K562 (cell line): ENCODE results near the gene CHD1L. TPM values are rescaled to one million over a fixed set of nuclear protein-coding genes. Genes with fewer than 3 reads are reported as not detected.

Experiments
- ATAC-seq: fragments of 200-7000 bp; cut with Tn5 transposase; 3 replicates; pipeline ENCODE4 v1.9.1; 2020; ENCODE audit warnings: moderate library complexity
- BruUV-seq: library from RNA; stranded (reverse); fragments of 400-500 nt; replicated peaks from 2 replicates; lab custom pipeline; 2021; lab: Mats Ljungman, UMichigan
- CTCF ChIA-PET: fragments of 300-600 bp; formaldehyde crosslinking; extraction: SDS; loops from one replicate; lab custom pipeline; 2021; ENCODE audit warnings: low intra/inter-chr PET ratio; lab: Yijun Ruan, JAX
- POLR2A ChIA-PET: fragments of 300-600, 350-650 bp; sonication (Branson Sonifier 250); formaldehyde crosslinking; extraction: SDS; loops from one replicate; lab custom pipeline; 2021; ENCODE audit warnings: antibody characterized with exemption, inconsistent platforms; lab: Yijun Ruan, JAX
- DNase-seq, 4 experiments: peaks; one replicate each; pipeline versions ENCODE4 v3.0.0 to v3.0.0-alpha.2; 2011 to 2018; ENCODE audit warnings: low spot score in 3 of 4, mixed read lengths in 3 of 4; ENCODE audit errors: extremely low read depth in 1 of 4
- FAIRE-seq: peaks from 2 replicates; lab custom pipeline; 2011; peaks lifted over from hg19 to GRCh38; lab: Jason Lieb, UNC
- H2AFZ ChIP-seq: 2 replicates; pipeline ENCODE4 v1.6.0; 2011; ENCODE audit warnings: low read depth, low read length, control low read depth, inconsistent platforms
- H3K27ac ChIP-seq: fragments of 200-600 bp; 3 replicates; pipeline ENCODE4 v1.8.0; 2011; ENCODE audit warnings: low read depth, mild to moderate bottlenecking, control low read depth, inconsistent platforms, low read length, moderate library complexity, mixed read lengths; ENCODE audit errors: extremely low read depth
- H3K27me3 ChIP-seq, 2 experiments: fragments of 300-600 bp in 1 of 2; 2 replicates in 1 of 2; 3 replicates in 1 of 2; pipeline versions ENCODE4 v1.6.0 to v1.8.0; 2011; ENCODE audit warnings: inconsistent platforms in 2 of 2, low read length in 2 of 2, mild to moderate bottlenecking in 1 of 2, mixed read lengths in 1 of 2, moderate library complexity in 1 of 2; ENCODE audit not compliant: control insufficient read depth in 2 of 2, insufficient read depth in 2 of 2
- H3K36me3 ChIP-seq: fragments of 300-600 bp; 3 replicates; pipeline ENCODE4 v1.8.0; 2011; ENCODE audit warnings: mild to moderate bottlenecking, low read length, inconsistent platforms; ENCODE audit not compliant: control insufficient read depth, insufficient read depth
- H3K4me1 ChIP-seq, 2 experiments: fragments of 200-600 bp in 1 of 2; replicated peaks in 1 of 2; 2 replicates in 1 of 2; 3 replicates in 1 of 2; pipeline versions ENCODE4 v1.5.1 to v1.8.0; 2011; ENCODE audit warnings: inconsistent platforms in 2 of 2, low read length in 2 of 2, mild to moderate bottlenecking in 1 of 2, mixed read lengths in 1 of 2, moderate library complexity in 1 of 2; ENCODE audit not compliant: control insufficient read depth in 2 of 2, insufficient read depth in 2 of 2
- H3K4me2 ChIP-seq: 2 replicates; pipeline ENCODE4 v1.6.1; 2011; ENCODE audit warnings: low read length, control low read depth, inconsistent platforms, mixed read lengths; ENCODE audit not compliant: insufficient read depth
- H3K4me3 ChIP-seq: fragments of 200-600 bp; sonication (generic), shearing (Covaris generic); 2 replicates; pipeline ENCODE4 v1.5.1; 2016; ENCODE audit warnings: control low read depth, inconsistent platforms
- H3K79me2 ChIP-seq: fragments of 200-600 bp; 3 replicates; pipeline ENCODE4 v1.8.0; 2011; ENCODE audit warnings: low read length, inconsistent platforms; ENCODE audit not compliant: control insufficient read depth, insufficient read depth
- H3K9ac ChIP-seq, 2 experiments: 2 replicates each; pipeline versions ENCODE4 v1.6.0 to v1.6.1; 2011; ENCODE audit warnings: low read depth in 2 of 2, low read length in 2 of 2, control low read depth in 1 of 2, inconsistent platforms in 1 of 2, mild to moderate bottlenecking in 1 of 2, mixed read lengths in 1 of 2; ENCODE audit not compliant: insufficient read depth in 1 of 2
- H3K9me1 ChIP-seq: one replicate; pipeline ENCODE4 v1.6.0; 2011; ENCODE audit warnings: inconsistent platforms, mild to moderate bottlenecking, low read length, moderate library complexity; ENCODE audit not compliant: control insufficient read depth, insufficient read depth
- H3K9me3 ChIP-seq: replicated peaks from 2 replicates; pipeline ENCODE4 v1.5.1; 2011; ENCODE audit warnings: low read depth, low read length, inconsistent platforms; ENCODE audit not compliant: control insufficient read depth, insufficient read depth
- H4K20me1 ChIP-seq: replicated peaks from 2 replicates; pipeline ENCODE4 v1.6.1; 2011; ENCODE audit warnings: low read length, inconsistent platforms, mixed read lengths; ENCODE audit not compliant: control insufficient read depth, insufficient read depth
- DLX4 ChIP-seq: fragments of 250-450 bp; sonication (Bioruptor Pico); IDR thresholded peaks from 2 replicates; pipeline ENCODE4 v1.6.1; 2021; ENCODE audit warnings: mild to moderate bottlenecking
- FOXP4 ChIP-seq: sonication (generic); formaldehyde crosslinking; IDR thresholded peaks from 2 replicates; pipeline ENCODE4 v1.8.0; 2022; ENCODE audit warnings: mild to moderate bottlenecking, missing genetic modification reagents, borderline replicate concordance
- NELFE ChIP-seq: IDR thresholded peaks from 2 replicates; pipeline ENCODE4 v1.6.1; 2011; ENCODE audit warnings: mild to moderate bottlenecking; ENCODE audit not compliant: insufficient read depth, insufficient read length
- SIX5 ChIP-seq, 2 experiments: IDR thresholded peaks; 2 replicates each; pipeline ENCODE4 v1.6.1; 2011; ENCODE audit warnings: low read length in 2 of 2, borderline replicate concordance in 1 of 2, low read depth in 1 of 2, mild to moderate bottlenecking in 1 of 2, moderate library complexity in 1 of 2; ENCODE audit not compliant: insufficient read depth in 1 of 2
- in situ Hi-C: fragments of 300-500 bp; cut with MboI; formaldehyde crosslinking; loops from 4 replicates; pipeline ENCODE4 v1.15.0; 2018; ENCODE audit warnings: inconsistent platforms, mixed read lengths
- intact Hi-C: fragments of 100-400 bp; cut with micrococcal nuclease; formaldehyde crosslinking; loops from 2 replicates; pipeline ENCODE4 v1.14.2; 2022
- polyA plus RNA-seq, 8 experiments: library from polyadenylated mRNA; depleted of rRNA in 4 of 8; stranded (reverse) in 5 of 8; unstranded in 3 of 8; fragments of >200 nt; fragmentation: Nextera tagmentation in 2 of 8; fragmentation: Illumina TruSeq in 1 of 8; extraction: Ambion mirVana in 2 of 8; extraction: Trizol in 1 of 8; gene quantifications; 2 replicates each; pipeline versions ENCODE4 v1.2.1 to v1.2.3, GENCODE V29; 2011 to 2014; ENCODE audit warnings: inconsistent platforms in 1 of 8, missing spikeins in 1 of 8
- total RNA-seq, 7 experiments: library from RNA; depleted of rRNA in 6 of 7; stranded (reverse); fragments of >200 nt in 6 of 7; fragmentation: Illumina TruSeq in 2 of 7; extraction: Trizol in 2 of 7; gene quantifications; 2 replicates each; pipeline versions ENCODE4 v1.2.1 to v1.2.3, GENCODE V29; 2011 to 2021; ENCODE audit warnings: low replicate concordance in 1 of 7

The CHD1L gene
- total and polyA plus RNA-seq, 9 of the 15 experiments (the other 6 are each of a cell fraction or from before 2014, with no cell fraction given): 25.0 to 93.3 (median 59.1) TPM

GRCh38 chr1:147213271-147213670 is 29.2 kb upstream of the CHD1L start:
- POLR2A ChIA-PET: no interaction called here
- no peak overlapping the region for H3K4me2 ChIP-seq
- no TSS peak for BruUV-seq
- FAIRE-seq (no peak), DNase-seq (no peak), ATAC-seq (no peak)
- H3K9me1 ChIP-seq: no peaks in the 10 kb centered on the region
- intact Hi-C loops: no loop called here
- 0 out of 5 replicates have a peak, but pooled peaks cover 0 to 3% of the 10 kb centered on the region in 2 experiments for H3K4me1 ChIP-seq
- no peaks in the 10 kb centered on the region for H4K20me1 ChIP-seq
- peaks cover 7 to 17% of the 10 kb centered on the region in 2 experiments for H3K27me3 ChIP-seq
- H3K36me3 ChIP-seq: no peaks in the 10 kb centered on the region
- H3K27ac ChIP-seq: no peak overlapping the region
- in situ Hi-C loops: no loop called here
- no peaks in the 10 kb centered on the region for H3K9me3 ChIP-seq
- H3K4me3 ChIP-seq: no peak overlapping the region
- H2AFZ ChIP-seq: no peak overlapping the region
- CTCF ChIA-PET: no interaction called here
- TF ChIP-seq NELFE (no peak), SIX5 (IDR thresholded peaks at IDR 0.05; ENCODE audit: borderline replicate concordance in 1 of 2, insufficient read depth in 1 of 2, low read depth in 1 of 2, low read length in 2 of 2) (no peak), DLX4 (CRISPR knock-in tag) (no peak), FOXP4 (CRISPR knock-in tag) (no peak)
- H3K79me2 ChIP-seq: no peaks in the 10 kb centered on the region
- no peak overlapping the region for H3K9ac ChIP-seq
